ENCODE results near the gene KATNAL1. TPM values are rescaled to one million over a fixed set of nuclear protein-coding genes. Genes with fewer than 3 reads are reported as not detected.

Gene KATNAL1
- total and polyA plus RNA-seq, 2 of the 4 experiments (the other 2 are of a cell fraction) = 6.9 to 16.8 TPM

DNA sequence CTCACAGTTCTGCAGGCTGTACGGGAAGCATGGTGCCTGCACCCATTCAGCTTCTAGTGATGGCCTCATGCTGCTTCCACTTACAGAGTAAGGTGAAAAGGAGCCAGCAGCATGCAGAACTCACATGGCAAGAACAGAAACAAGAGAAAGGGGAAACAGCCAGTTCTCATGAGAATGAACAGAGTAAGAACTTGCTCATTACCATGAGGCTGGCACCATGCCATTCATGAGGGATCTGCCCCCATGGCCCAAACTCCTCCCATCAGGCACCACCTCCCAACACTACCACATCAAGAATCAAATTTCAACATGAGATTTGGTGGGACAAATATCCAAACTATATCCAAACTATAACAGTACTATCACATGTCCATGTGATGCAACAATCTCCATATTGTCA lies 72.1 kb downstream of the KATNAL1 start:
- no peak overlapping the region for H2BK120ac ChIP-seq (ENCODE audit: low read depth, low read length)
- ATAC-seq (ENCODE audit: low read depth) = no peak
- H4K8ac ChIP-seq (ENCODE audit: low read depth in 2 of 2, low read length in 2 of 2) = no peak overlapping the region
- no peak for DNase-seq
- H3K9me1 ChIP-seq (ENCODE audit: insufficient read depth, low read length) = 0 out of 2 replicates have a peak, but pooled peaks cover 6% of the 10 kb centered on the region
- H4K91ac ChIP-seq (ENCODE audit: insufficient read depth, low read depth, low read length) = no peak overlapping the region
- POLR2A ChIA-PET (ENCODE audit: unreplicated experiment) = no interaction called here
- H3K9ac ChIP-seq (ENCODE audit: low read depth, low read length) = no peak overlapping the region
- H2BK15ac ChIP-seq (ENCODE audit: low read depth, low read length) = no peak overlapping the region
- H3K4me1 ChIP-seq (ENCODE audit: control insufficient read depth, insufficient read depth, low read length) = no peaks in the 10 kb centered on the region; the same call in 1 of the 2 replicates
- H3K27me3 ChIP-seq (ENCODE audit: control insufficient read depth, insufficient read depth, low read length) = no peaks in the 10 kb centered on the region
- H2AFZ ChIP-seq (replicated peaks; ENCODE audit: low read length, poor library complexity) = no peak overlapping the region
- dilution Hi-C loops (cut with HindIII; ENCODE audit: low sequenced_read_pairs, unreplicated experiment) = no loop called here
- H2BK5ac ChIP-seq (ENCODE audit: low read depth, low read length, poor library complexity, severe bottlenecking) = no peak overlapping the region
- 100% methylated on average over 1 of the region's 1 CpG; no CpG with 5 or more reads in 1 of the 2 experiments for WGBS, 2 experiments (ENCODE audit: extremely low coverage in 2 of 2, insufficient read length in 1 of 2)
- no peak overlapping the region for H3K18ac ChIP-seq (ENCODE audit: low read depth, low read length)
- H3K4ac ChIP-seq (ENCODE audit: low read depth, low read length) = no peak overlapping the region
- no peak overlapping the region for H3K14ac ChIP-seq (replicated peaks; ENCODE audit: low read depth, low read length)
- no peak overlapping the region for H3K56ac ChIP-seq (ENCODE audit: extremely low read depth, insufficient read depth, low read length)
- H3K79me1 ChIP-seq (ENCODE audit: low read depth in 1 of 2, low read length in 2 of 2) = peaks cover 27 to 41% of the 10 kb centered on the region in 2 experiments; a peak in 3 of 4 replicates
- TF ChIP-seq NFE2L2 (IDR thresholded peaks at IDR 0.05; ENCODE audit: low read depth, low read length) (no peak), FOS (IDR thresholded peaks at IDR 0.05; ENCODE audit: low read depth, low read length) (no peak), RCOR1 (IDR thresholded peaks at IDR 0.05; ENCODE audit: insufficient replicate concordance, low read length) (no peak), CHD1 (IDR thresholded peaks at IDR 0.05; ENCODE audit: low read depth, low read length) (no peak), USF2 (IDR thresholded peaks at IDR 0.05; ENCODE audit: low read depth, low read length) (no peak), RAD21 (IDR thresholded peaks at IDR 0.05; ENCODE audit: low read length) (no peak), SMC3 (IDR thresholded peaks at IDR 0.05; ENCODE audit: low read depth, low read length) (no peak), CTCF (conservative IDR thresholded peaks at IDR 0.05; ENCODE audit: low read depth, low read length) (no peak), CEBPB (IDR thresholded peaks at IDR 0.05; ENCODE audit: low read depth, low read length) (no peak), MAFK (IDR thresholded peaks at IDR 0.05; ENCODE audit: low read depth, low read length) (no peak), MXI1 (IDR thresholded peaks at IDR 0.05; ENCODE audit: borderline replicate concordance, low read depth, low read length) (no peak), RFX5 (IDR thresholded peaks at IDR 0.05; ENCODE audit: low read depth, low read length) (no peak), MAZ (IDR thresholded peaks at IDR 0.05; ENCODE audit: borderline replicate concordance, low read depth, low read length) (no peak), POLR2A (IDR thresholded peaks at IDR 0.05; ENCODE audit: low read depth, low read length) (no peak), BHLHE40 (IDR thresholded peaks at IDR 0.05; ENCODE audit: low read depth, low read length) (no peak)
- TF ChIP-seq, protein P1, sequence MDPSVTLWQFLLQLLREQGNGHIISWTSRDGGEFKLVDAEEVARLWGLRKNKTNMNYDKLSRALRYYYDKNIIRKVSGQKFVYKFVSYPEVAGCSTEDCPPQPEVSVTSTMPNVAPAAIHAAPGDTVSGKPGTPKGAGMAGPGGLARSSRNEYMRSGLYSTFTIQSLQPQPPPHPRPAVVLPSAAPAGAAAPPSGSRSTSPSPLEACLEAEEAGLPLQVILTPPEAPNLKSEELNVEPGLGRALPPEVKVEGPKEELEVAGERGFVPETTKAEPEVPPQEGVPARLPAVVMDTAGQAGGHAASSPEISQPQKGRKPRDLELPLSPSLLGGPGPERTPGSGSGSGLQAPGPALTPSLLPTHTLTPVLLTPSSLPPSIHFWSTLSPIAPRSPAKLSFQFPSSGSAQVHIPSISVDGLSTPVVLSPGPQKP (IDR thresholded peaks at IDR 0.05; ENCODE audit: borderline replicate concordance, low read depth, low read length) = no peak
- no peak overlapping the region for H3K4me2 ChIP-seq (ENCODE audit: low read depth, low read length)
- H2BK20ac ChIP-seq (ENCODE audit: low read depth, low read length) = no peak overlapping the region
- no peak overlapping the region for H3K27ac ChIP-seq (ENCODE audit: insufficient read depth, low read length)
- H2AK5ac ChIP-seq (ENCODE audit: low read depth, low read length) = no peak overlapping the region
- no peak overlapping the region for H3K4me3 ChIP-seq (ENCODE audit: insufficient read depth, low read depth, low read length)
- no peaks in the 10 kb centered on the region for H3K9me3 ChIP-seq (ENCODE audit: control insufficient read depth, insufficient read depth, low read length)
- no peak overlapping the region for H2AK9ac ChIP-seq (replicated peaks; ENCODE audit: low read depth, low read length, poor library complexity)
- peaks cover 2% of the 10 kb centered on the region for H3K36me3 ChIP-seq (ENCODE audit: control insufficient read depth, insufficient read depth, low read length)
- CTCF ChIA-PET = no interaction called here
- H4K5ac ChIP-seq (ENCODE audit: low read depth, low read length) = no peak overlapping the region
- H4K20me1 ChIP-seq (ENCODE audit: insufficient read depth, low read length) = no peaks in the 10 kb centered on the region
- BruUV-seq (replicated peaks) = no TSS peak
- in situ Hi-C loops (cut with MboI; ENCODE audit: low sequenced_read_pairs) = no loop called here
- intact Hi-C loops (cut with micrococcal nuclease) = no loop called here
- H3K23ac ChIP-seq (ENCODE audit: low read depth, low read length) = no peak overlapping the region

Data from IMR-90 (cell line).